Gastrocnemius medialis (tissue), 4 donors: Measurements from ENCODE around the gene SERPINA1. TPM values are rescaled to one million over a fixed set of nuclear protein-coding genes. Genes with fewer than 3 reads are reported as not detected.
A peak's percentile ranks its signal among the peaks of the same experiment; 100 is the strongest.
"Not testable (repeated sequence)": the region's sequence is repeated elsewhere in the genome, so short reads cannot be mapped to it uniquely, and the experiment has no call there.

Experiments used
- ATAC-seq, 2 donors: fragments of 150-250 bp; one replicate each; pipeline ENCODE4 v1.9.1; 2016
- DNase-seq, 2 donors: peaks; one replicate each; pipeline ENCODE4 v3.0.0-alpha.2; 2019
- H3K27ac ChIP-seq, 4 donors: fragments of 200-600 bp; sonication (generic); 1 replicate in 1 of 4; 2 replicates in 3 of 4; pipeline ENCODE4 v1.5.1; 2016 to 2018; ENCODE audit warnings: mild to moderate bottlenecking in 2 of 4, moderate library complexity in 1 of 4
- H3K27me3 ChIP-seq, 3 donors: fragments of 200-600 bp; sonication (generic) in 2 of 3; 1 replicate in 1 of 3; 2 replicates in 2 of 3; pipeline versions ENCODE4 v1.5.1 to v1.6.0; 2016 to 2019; ENCODE audit warnings: mild to moderate bottlenecking in 1 of 3, moderate library complexity in 1 of 3
- H3K36me3 ChIP-seq, 2 donors: fragments of 200-600 bp; sonication (generic) in 1 of 2; one replicate each; pipeline ENCODE4 v1.5.1; 2017 to 2018
- H3K4me1 ChIP-seq, 2 donors: fragments of 200-600 bp; sonication (generic) in 1 of 2; one replicate each; pipeline ENCODE4 v1.5.1; 2016 to 2017; ENCODE audit warnings: mild to moderate bottlenecking in 2 of 2
- H3K4me3 ChIP-seq, 4 donors: fragments of 200-600 bp; sonication (generic) in 3 of 4; 1 replicate in 1 of 4; 2 replicates in 3 of 4; pipeline ENCODE4 v1.5.1; 2016 to 2019; ENCODE audit warnings: mild to moderate bottlenecking in 2 of 4
- H3K9me3 ChIP-seq, 3 donors: fragments of 200-600 bp; sonication (generic) in 2 of 3; 1 replicate in 1 of 3; 2 replicates in 2 of 3; pipeline ENCODE4 v1.5.1; 2016 to 2019
- POLR2A ChIP-seq, 2 donors: fragments of 450-650 bp; IDR thresholded peaks; one replicate each; pipeline ENCODE4 v1.6.1; 2017; ENCODE audit warnings: antibody characterized with exemption in 2 of 2, mild to moderate bottlenecking in 2 of 2, moderate library complexity in 2 of 2
- in situ Hi-C, 4 donors: fragments of 200-750 bp; cut with MboI; loops; one replicate each; pipeline versions ENCODE4 v1.15.0 to v1.8.0; 2017; ENCODE audit warnings: low sequenced_read_pairs in 4 of 4
- intact Hi-C: fragments of 100-400 bp; cut with DNase I; formaldehyde crosslinking; loops from one replicate; pipeline ENCODE4 v1.15.1; 2023; ENCODE audit warnings: low total_unique reads
- total RNA-seq, 4 donors: library from RNA; depleted of rRNA; stranded (reverse); fragments of >200 nt; gene quantifications; one replicate each; pipeline versions ENCODE4 v1.1.0 to v1.2.3, GENCODE V29; 2016
- TF ChIP-seq, protein P1 (sequence below), 5 experiments: fragments of 450-650 bp in 3 of 5; fragments of 200-600 bp in 2 of 5; sonication (generic) in 2 of 5; IDR thresholded peaks in 4 of 5; conservative IDR thresholded peaks in 1 of 5; 1 replicate in 4 of 5; 2 replicates in 1 of 5; pipeline ENCODE4 v1.5.1; 2016 to 2019; ENCODE audit warnings: antibody characterized with exemption in 5 of 5, mild to moderate bottlenecking in 3 of 5, moderate library complexity in 3 of 5

Gene SERPINA1
- total RNA-seq, 4 donors from 2014 or later = 0.56 to 135 (median 29.2) TPM

DNA sequence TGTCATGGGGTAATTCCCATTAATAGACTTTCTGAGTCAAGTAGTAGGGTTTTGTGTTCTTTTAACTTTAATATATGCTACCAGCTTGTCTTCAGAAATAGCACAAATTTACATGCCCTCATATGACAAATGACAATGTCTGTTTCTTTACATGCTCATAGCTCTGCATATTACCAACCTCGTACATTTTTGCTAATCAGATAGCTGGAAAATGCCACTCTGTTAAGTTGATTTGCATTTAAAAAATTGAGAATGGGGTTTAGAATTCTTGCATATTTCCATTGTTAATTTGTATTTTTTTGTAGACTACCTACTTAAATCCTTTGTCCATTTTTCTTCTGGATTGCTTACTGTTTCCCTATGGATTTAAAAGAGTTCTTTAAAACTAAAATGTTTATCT, 31.2 kb downstream of the SERPINA1 start:
- DNase-seq (no peak), ATAC-seq (no peak)
- intact Hi-C loops = no loop called here
- no peak overlapping the region for H3K4me3 ChIP-seq
- in situ Hi-C loops = loop anchor here in 1 of 4 donors (10.0 kb wide), 1 partner anchor 128 kb away; no protein-coding TSS in a partner anchor
- no peaks in the 10 kb centered on the region for H3K9me3 ChIP-seq
- H3K36me3 ChIP-seq = no peaks in the 10 kb centered on the region
- TF ChIP-seq, protein P1, sequence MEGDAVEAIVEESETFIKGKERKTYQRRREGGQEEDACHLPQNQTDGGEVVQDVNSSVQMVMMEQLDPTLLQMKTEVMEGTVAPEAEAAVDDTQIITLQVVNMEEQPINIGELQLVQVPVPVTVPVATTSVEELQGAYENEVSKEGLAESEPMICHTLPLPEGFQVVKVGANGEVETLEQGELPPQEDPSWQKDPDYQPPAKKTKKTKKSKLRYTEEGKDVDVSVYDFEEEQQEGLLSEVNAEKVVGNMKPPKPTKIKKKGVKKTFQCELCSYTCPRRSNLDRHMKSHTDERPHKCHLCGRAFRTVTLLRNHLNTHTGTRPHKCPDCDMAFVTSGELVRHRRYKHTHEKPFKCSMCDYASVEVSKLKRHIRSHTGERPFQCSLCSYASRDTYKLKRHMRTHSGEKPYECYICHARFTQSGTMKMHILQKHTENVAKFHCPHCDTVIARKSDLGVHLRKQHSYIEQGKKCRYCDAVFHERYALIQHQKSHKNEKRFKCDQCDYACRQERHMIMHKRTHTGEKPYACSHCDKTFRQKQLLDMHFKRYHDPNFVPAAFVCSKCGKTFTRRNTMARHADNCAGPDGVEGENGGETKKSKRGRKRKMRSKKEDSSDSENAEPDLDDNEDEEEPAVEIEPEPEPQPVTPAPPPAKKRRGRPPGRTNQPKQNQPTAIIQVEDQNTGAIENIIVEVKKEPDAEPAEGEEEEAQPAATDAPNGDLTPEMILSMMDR (IDR thresholded peaks at IDR 0.05 in 4 of 5, conservative IDR thresholded peaks at IDR 0.05 in 1 of 5) = no peak
- no peak for TF ChIP-seq POLR2A (IDR thresholded peaks at IDR 0.05)
- H3K4me1 ChIP-seq = no peaks in the 10 kb centered on the region
- H3K27ac ChIP-seq = no peak overlapping the region
- H3K27me3 ChIP-seq = no peaks in the 10 kb centered on the region

DNA sequence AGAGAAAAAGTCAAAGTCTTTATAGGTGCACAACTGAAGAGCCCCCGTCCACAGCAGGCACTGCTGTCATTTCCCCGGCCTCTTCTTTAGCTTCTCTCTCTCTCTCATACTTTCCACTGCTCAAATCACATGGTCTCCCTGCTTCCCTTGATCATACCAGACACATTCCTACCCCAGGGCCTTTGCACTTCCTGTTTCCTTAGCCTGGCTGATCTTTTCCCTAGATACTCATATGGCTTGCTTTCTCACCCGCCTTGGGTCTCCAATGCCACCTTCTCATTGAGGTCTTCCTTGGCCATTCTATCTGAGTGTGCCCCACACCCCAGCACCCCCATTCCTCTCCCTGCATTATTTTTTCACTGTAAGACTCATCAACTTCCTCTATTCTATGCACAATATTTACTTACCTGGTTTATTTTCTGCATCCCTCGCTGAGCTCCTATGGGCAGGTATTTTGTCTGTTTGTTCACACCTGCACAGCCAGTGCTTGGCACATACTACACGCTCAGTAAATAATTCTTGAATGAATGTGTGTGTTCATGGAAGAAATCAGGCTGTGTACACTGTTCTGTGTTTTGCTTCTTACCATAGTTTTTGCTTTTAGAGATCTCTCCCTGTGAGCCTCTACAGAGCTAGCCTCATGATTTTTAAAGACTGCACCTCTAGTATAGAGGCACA, 31.9 kb downstream of the SERPINA1 start:
- no peaks in the 10 kb centered on the region for H3K27me3 ChIP-seq
- no peak overlapping the region for H3K4me3 ChIP-seq
- in situ Hi-C loops (loop anchor here in 1 of 4 donors (10.0 kb wide), 1 partner anchor 128 kb away; no protein-coding TSS in a partner anchor), intact Hi-C loops (no loop called here)
- TF ChIP-seq, protein P1 (IDR thresholded peaks at IDR 0.05 in 4 of 5, conservative IDR thresholded peaks at IDR 0.05 in 1 of 5) = no peak
- TF ChIP-seq POLR2A (IDR thresholded peaks at IDR 0.05) = no peak
- ATAC-seq (no peak), DNase-seq (no peak)
- H3K36me3 ChIP-seq = no peaks in the 10 kb centered on the region
- no peaks in the 10 kb centered on the region for H3K4me1 ChIP-seq
- no peak overlapping the region for H3K27ac ChIP-seq
- H3K9me3 ChIP-seq = no peaks in the 10 kb centered on the region

DNA sequence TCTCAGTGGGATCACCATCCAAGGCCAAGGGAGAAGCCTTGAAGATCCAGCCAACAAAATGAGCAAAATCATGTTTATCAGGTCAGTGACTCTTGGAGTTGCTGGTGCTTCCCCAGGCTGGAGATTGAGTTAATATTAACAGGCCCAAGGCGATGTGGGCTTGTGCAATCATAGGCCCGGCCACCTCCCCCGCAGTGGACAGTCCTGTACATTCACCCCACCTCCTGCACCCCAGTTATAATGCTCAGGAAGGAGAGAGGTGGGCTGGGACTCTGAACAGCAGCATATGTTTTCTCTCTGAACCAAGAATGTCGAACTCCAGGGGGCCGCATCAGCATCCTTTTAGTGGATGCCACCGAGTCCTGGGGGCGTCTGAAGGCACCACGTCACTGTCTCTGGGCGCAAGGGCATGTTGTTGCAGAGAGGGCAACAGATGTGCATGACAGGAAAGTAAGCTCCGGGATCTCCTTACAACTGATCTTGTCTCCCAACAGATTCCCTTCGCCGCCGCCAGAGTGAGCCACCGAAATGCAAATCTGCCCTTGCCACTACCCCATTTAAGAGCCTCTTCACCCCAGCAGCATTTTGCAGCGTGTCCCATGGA, 33.1 kb downstream of the SERPINA1 start:
- in situ Hi-C loops = loop anchor here in 1 of 4 donors (10.0 kb wide), 1 partner anchor 130 kb away; no protein-coding TSS in a partner anchor
- no peak overlapping the region for H3K4me3 ChIP-seq

DNA sequence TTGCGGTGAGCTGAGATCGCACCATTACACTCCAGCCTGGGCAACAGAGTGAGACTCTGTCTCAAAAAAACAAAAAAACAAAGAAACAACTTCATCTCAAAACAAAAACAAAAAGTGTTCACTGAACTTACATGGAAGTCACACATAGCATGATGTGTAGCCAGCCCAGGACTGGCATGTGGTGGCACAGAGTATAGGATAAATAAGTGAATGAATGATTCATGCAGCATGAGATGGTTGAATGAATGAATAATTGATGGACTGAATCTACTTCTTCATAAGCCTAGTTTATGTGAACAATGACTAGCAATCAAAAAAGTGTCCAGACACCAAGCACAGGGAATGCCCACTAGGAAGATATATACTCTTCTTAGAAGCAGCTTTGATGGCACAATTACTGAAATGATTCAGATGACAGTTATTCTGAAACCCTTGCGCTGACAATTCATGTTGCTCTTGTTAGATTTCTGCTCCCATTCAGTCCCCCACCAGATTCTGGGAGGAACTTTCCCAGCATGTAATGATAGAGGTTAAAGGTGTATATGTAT, 33.7 kb downstream of the SERPINA1 start:
- no peaks in the 10 kb centered on the region for H3K4me1 ChIP-seq
- no peak overlapping the region for H3K27ac ChIP-seq
- ATAC-seq (no peak), DNase-seq (no peak)
- H3K27me3 ChIP-seq = no peaks in the 10 kb centered on the region
- in situ Hi-C loops (loop anchor here in 1 of 4 donors (10.0 kb wide), 1 partner anchor 130 kb away; no protein-coding TSS in a partner anchor), intact Hi-C loops (no loop called here)
- H3K9me3 ChIP-seq = no peaks in the 10 kb centered on the region
- no peaks in the 10 kb centered on the region for H3K36me3 ChIP-seq
- TF ChIP-seq, protein P1 (IDR thresholded peaks at IDR 0.05 in 4 of 5, conservative IDR thresholded peaks at IDR 0.05 in 1 of 5) = no peak
- no peak for TF ChIP-seq POLR2A (IDR thresholded peaks at IDR 0.05)
- H3K4me3 ChIP-seq = no peak overlapping the region

More for the DNA sequence above, 33.1 kb downstream of the SERPINA1 start:
- H3K9me3 ChIP-seq = no peaks in the 10 kb centered on the region
- intact Hi-C loops = no loop called here
- H3K4me1 ChIP-seq = no peaks in the 10 kb centered on the region
- TF ChIP-seq, protein P1 (IDR thresholded peaks at IDR 0.05 in 4 of 5, conservative IDR thresholded peaks at IDR 0.05 in 1 of 5) = peak in 2 of 5 experiments; percentile 16 to 20
- TF ChIP-seq POLR2A (IDR thresholded peaks at IDR 0.05) = no peak
- no peak overlapping the region for H3K27ac ChIP-seq
- DNase-seq (no peak), ATAC-seq (no peak)
- H3K27me3 ChIP-seq = no peaks in the 10 kb centered on the region
- no peaks in the 10 kb centered on the region for H3K36me3 ChIP-seq

DNA sequence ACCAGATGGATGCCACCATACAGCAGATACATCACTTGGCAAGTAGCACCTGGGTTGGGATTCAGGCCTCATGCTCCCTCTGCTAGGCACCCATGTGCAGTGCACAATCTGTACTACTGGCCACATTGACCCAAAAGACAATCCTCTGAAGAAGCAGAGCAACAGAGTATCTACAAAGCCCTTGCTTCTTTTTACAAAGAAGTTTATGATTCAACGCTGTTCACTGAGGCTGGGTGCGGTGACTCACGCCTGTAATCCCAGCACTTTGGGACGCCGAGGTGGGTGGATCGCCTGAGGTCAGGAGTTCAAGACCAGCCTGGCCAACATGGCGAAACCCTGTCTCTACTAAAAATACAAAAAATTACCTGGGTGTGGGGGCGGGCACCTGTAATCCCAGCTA, 34.2 kb downstream of the SERPINA1 start:
- DNase-seq, H3K9me3 ChIP-seq, H3K27me3 ChIP-seq, H3K4me3 ChIP-seq, intact Hi-C loops, H3K4me1 ChIP-seq, ATAC-seq, H3K27ac ChIP-seq, H3K36me3 ChIP-seq: not testable (repeated sequence)
- in situ Hi-C loops = loop anchor here in 1 of 4 donors (10.0 kb wide), 1 partner anchor 131 kb away; no protein-coding TSS in a partner anchor
